ENCODE results near the gene DTX2. TPM values are rescaled to one million over a fixed set of nuclear protein-coding genes. Genes with fewer than 3 reads are reported as not detected.
"Not testable (repeated sequence)": the region's sequence is repeated elsewhere in the genome, so short reads cannot be mapped to it uniquely, and the experiment has no call there.

The DTX2 gene
- total and polyA plus RNA-seq, 2 donors: 7.8 to 20.2 TPM

DNA sequence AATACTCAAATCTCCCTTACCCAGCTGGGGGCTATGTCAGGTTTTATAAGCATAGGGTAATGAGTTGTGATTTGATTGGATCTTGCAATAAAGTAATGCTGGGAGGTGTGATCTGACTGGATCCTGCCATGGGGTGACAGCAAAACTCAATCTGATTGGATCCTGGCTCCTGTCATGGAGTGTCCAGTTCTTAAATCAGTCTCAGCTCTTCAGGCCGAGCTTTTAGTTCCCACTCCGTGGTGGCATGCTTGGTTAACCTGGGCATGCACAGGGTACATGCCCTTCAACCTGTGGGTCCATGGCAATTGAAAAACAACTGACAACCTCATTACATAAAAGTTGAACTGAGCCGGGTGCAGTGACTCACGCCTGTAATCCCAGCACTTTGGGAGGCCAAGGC is 64.7 kb downstream of the DTX2 start:
- H3K4me3 ChIP-seq (ENCODE audit: low read depth, low read length); DNase-seq (ENCODE audit: extremely low spot score); H3K27ac ChIP-seq (ENCODE audit: low read depth); H3K4me1 ChIP-seq (ENCODE audit: insufficient read depth); H3K36me3 ChIP-seq (ENCODE audit: insufficient read depth): not testable (repeated sequence)
- 77% methylated on average over 2 of the region's 4 CpGs for WGBS

GRCh38 chr7:76531643-76532042 is 70.1 kb downstream of the DTX2 start:
- not testable (repeated sequence) for H3K27ac ChIP-seq (ENCODE audit: low read depth); H3K4me1 ChIP-seq (ENCODE audit: insufficient read depth); DNase-seq (ENCODE audit: extremely low spot score); H3K36me3 ChIP-seq (ENCODE audit: insufficient read depth); H3K4me3 ChIP-seq (ENCODE audit: low read depth, low read length)
- 84% methylated on average over 2 of the region's 2 CpGs for WGBS

GRCh38 chr7:76543197-76543596 is 81.7 kb downstream of the DTX2 start, which contains the start of gene SPDYE16:
SPDYE16 (minus strand) TSS chr7:76543297; CDS start chr7:76541459, 1,838 bp downstream.
- H3K27ac ChIP-seq (ENCODE audit: low read depth); H3K4me1 ChIP-seq (ENCODE audit: insufficient read depth); DNase-seq (ENCODE audit: extremely low spot score); H3K36me3 ChIP-seq (ENCODE audit: insufficient read depth); H3K4me3 ChIP-seq (ENCODE audit: low read depth, low read length): not testable (repeated sequence)
- no CpG with 5 or more reads among the region's 8 CpGs for WGBS

DNA sequence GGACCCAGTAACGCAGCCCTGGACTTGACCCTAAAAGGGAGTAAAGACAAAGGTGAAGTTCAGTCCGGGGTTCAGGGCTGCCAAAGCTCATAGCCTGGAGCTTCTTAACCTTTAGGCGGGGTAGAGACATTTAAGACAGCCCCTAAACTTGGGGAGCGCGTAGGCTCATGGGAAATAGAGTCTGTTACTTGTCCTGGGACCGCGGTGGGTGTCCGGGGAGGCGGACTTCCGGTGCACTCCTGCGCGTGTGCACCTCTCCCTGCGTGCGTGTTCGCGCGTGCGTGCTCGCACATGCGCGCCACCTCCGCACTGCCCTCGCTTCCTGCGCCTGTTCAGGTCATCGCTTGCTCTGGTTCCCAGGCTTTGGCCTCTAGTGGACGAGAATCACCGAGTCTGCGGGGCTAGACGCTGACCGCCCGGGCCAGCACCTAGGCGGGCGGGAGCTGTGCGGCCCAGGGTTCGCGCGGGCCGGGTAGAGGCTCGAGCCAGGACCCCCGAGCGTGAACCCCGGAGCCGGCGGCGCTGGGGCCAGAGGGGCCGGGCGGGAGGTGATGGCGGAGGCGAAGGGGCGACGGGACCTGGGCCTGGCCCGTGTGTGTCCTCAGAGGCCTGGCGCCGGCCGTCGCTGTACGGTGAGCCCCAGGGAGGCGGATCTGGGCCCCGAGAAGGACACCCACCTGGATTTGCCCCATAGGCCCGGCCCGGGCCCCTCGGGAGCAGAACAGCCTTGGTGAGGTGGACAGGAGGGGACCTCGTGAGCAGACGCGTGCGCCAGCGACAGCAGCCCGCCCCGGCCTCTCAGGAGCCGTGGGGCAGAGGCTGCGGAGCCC is 87.7 kb downstream of the DTX2 start:
- Histone ChIP-seq H3K27ac (ENCODE audit: low read depth) (peak overlapping the region; percentile 84), H3K4me3 (ENCODE audit: low read depth, low read length) (peak overlapping the region; percentile 85)
- under 1% methylated on average over 71 of the region's 71 CpGs for WGBS
- H3K36me3 ChIP-seq (ENCODE audit: insufficient read depth); H3K4me1 ChIP-seq (ENCODE audit: insufficient read depth): not testable (repeated sequence)
- DNase-seq (ENCODE audit: extremely low spot score): peak; percentile 81

GRCh38 chr7:76549855-76550248 is 88.3 kb downstream of the DTX2 start:
- not testable (repeated sequence) for H3K36me3 ChIP-seq (ENCODE audit: insufficient read depth); DNase-seq (ENCODE audit: extremely low spot score); H3K4me1 ChIP-seq (ENCODE audit: insufficient read depth); H3K27ac ChIP-seq (ENCODE audit: low read depth)
- under 1% methylated on average over 19 of the region's 19 CpGs for WGBS
- H3K4me3 ChIP-seq (ENCODE audit: low read depth, low read length): peak overlapping the region; percentile 85

GRCh38 chr7:76551992-76552391 is 90.5 kb downstream of the DTX2 start:
- DNase-seq (ENCODE audit: extremely low spot score); H3K4me3 ChIP-seq (ENCODE audit: low read depth, low read length); H3K4me1 ChIP-seq (ENCODE audit: insufficient read depth); H3K36me3 ChIP-seq (ENCODE audit: insufficient read depth); H3K27ac ChIP-seq (ENCODE audit: low read depth): not testable (repeated sequence)
- 89% methylated on average over 6 of the region's 6 CpGs for WGBS

Small RNA genes within 50 kb of the gene (small RNA-seq; reads per million reads assigned to genes)
- gene RF00019: not detected

Other genes starting within 250 kb of the DTX2 start
- gene HSPB1, start 159.0 kb upstream of the DTX2 start, total RNA-seq: 53.1 TPM
- 2,722 TPM for gene HSPB1, start 159.0 kb upstream of the DTX2 start, polyA plus RNA-seq
- 55.0 TPM for gene YWHAG, start 102.7 kb upstream of the DTX2 start, total RNA-seq
- 95.5 TPM for gene YWHAG, start 102.7 kb upstream of the DTX2 start, polyA plus RNA-seq
- 0.37 TPM for gene SSC4D, start 52.0 kb upstream of the DTX2 start, total RNA-seq
- gene SSC4D, start 52.0 kb upstream of the DTX2 start, polyA plus RNA-seq: 0.68 TPM
- 0.42 TPM for gene ZP3, start 36.8 kb upstream of the DTX2 start, total RNA-seq
- 1.1 TPM for gene ZP3, start 36.8 kb upstream of the DTX2 start, polyA plus RNA-seq
- 23.6 TPM for gene UPK3B, start 48.8 kb downstream of the DTX2 start, total RNA-seq
- 11.8 TPM for gene UPK3B, start 48.8 kb downstream of the DTX2 start, polyA plus RNA-seq
- not detected for gene SPDYE16, start 81.6 kb downstream of the DTX2 start, total RNA-seq
- gene SPDYE16, start 81.6 kb downstream of the DTX2 start, polyA plus RNA-seq: 0.23 TPM
- 3.0 TPM for gene POMZP3, start 165.6 kb downstream of the DTX2 start, total RNA-seq
- gene POMZP3, start 165.6 kb downstream of the DTX2 start, polyA plus RNA-seq: 23.8 TPM

Measured in urinary bladder (tissue), 4 donors.